SKM-1 treated with dmso at 0.1 percent for 144 hours (cell line): Measurements from ENCODE around the gene SPSB1.

Source experiments
- DNase-seq: peaks from one replicate; lab custom pipeline; 2025; ENCODE audit not compliant: unreplicated experiment; lab: John Stamatoyannopoulos, UW

The SPSB1 gene

DNA sequence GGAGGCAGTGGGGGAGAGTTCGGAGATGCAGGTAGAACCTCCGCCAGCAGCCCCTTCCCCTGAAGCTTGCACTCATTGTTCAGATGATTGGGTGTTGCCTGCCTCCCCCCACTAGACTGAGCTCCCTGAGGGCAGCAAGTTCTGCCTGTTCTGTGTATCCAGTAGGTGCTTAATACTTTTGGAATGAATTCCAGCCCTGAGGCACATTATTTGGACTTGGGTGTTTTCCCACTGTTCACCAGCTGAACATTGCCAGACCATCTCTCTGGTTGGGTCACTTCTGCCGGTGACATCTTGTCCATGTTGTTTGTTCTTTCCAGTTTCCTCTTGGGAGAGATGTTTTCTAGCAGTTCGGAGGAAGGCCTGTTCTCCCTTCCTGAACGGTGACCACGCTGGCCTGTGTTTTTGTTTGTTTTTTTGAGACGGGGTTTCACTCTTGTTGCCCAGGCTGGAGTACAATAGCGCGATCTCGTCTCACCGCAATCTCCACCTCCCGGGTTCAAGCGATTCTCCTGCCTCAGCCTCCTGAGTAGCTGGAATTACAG is 48.7 kb downstream of the SPSB1 start:
- DNase-seq, result no peak

DNA sequence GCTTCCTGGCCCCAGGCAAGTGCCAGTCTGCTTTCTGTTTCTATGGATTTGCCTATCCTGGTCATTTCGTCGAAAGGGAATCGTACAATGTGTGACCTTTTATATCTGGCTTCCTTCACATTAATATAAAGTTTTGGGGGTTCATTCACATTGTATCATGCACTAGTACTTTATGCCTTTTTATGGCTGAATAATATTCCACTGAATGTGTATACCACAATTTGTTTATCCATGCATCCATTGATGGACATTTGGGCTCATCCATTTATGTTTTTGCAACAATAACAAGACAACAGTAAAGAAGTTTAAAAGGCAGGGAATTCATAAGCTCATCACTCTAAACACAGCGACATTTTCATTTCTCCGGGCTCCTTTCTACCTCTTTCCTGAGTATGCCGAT is 50.6 kb downstream of the SPSB1 start:
- DNase-seq, result no peak

DNA sequence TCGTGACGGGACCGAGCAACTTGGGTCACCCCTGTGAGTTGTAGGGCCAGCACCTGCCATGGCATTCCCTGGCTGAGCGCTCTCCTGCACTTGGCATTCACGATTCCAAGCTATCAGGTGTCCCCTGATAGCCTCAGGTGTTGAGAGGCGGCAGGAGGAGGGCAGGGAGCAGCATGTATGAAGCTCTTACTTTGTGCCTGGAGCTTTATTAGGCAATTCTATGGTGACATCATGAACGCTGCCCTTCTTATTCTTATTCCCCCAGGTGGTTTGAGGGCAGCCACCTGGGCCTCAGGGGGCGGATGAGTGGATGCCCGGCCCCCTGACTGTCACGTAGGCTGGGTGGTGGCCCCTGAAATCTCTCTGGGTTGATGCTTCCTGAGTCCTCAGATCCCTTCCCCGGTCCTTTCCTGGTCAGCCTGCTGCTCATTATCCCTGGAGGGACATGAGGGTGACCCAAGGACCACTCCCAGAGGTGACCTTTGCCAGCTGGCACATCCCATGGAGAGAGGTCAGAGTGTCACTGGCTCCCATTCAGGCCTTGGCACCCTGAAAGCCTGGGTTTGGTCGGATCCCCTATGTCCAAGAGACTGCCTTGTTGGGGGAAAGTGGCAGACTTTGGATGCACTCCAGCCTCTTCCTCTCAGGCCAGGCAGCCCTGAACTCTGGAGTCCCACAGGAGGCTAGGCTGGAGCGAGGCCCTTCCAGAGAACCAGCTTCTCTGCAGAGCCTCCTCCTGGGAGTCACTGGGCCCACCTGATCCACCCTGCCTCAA is 51.9 kb downstream of the SPSB1 start:
- DNase-seq, result no peak

DNA sequence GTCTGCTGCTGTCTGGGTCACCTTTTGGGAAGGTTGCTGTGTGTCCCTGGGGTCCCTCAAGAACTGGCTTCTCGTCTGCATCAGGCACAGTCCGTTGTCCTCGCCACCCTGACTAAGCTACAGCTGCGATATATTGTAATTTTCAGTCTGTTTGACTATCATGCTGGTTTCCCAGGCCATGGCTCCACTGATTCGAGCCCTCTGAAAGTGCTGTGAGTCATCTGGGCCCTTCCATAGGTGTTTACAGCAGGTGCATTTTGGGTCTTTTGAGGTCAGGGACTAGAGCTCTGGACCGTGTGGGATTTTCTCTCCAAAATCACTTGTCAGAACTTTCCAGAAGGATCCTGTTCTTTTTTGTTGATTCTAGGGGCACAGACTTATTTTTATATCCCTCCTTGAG is 52.8 kb downstream of the SPSB1 start:
- DNase-seq, result no peak

GRCh38 chr1:9345922-9346321 is 53.2 kb downstream of the SPSB1 start:
- no peak for DNase-seq

GRCh38 chr1:9346566-9346965 is 53.9 kb downstream of the SPSB1 start:
- DNase-seq, result no peak

DNA sequence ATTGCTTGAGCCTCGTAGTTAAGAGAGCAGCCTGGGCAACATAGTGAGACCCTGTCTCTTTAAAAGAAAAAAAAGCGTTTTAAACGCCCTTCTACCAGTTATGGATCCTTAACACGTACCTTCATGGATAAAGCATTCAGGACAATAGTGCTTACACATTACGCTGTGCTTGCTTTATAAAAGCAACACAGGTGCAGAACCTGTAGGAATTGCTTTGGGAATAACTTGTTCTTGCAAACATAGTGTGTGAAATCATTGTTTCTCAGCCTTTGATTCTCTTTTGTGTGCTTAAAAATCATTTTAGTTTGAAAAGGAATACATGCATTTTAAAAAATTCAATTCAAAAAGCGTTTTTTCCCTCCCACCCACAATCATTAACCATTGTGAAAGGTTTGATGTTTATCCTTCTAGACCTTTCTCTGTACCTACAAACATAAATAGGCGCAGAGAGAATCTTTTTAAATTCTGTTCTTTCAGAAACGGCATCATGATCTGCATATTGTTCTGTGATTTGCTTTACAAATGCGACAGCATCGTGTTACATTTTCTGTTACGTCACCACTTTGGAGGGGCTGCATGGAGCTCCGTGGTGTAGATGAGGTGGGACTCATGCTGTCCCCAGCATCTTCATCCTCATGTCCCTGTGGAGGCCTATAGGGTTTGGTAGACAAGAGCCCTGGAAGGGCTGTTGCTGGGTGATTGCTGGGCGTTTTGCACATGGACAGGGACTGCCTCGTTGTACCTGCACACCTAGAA is 54.6 kb downstream of the SPSB1 start:
- DNase-seq, result no peak

- DNase-seq, result no peak
Observed at GRCh38 chr1:9349331-9349851, 56.7 kb downstream of the SPSB1 start.

- DNase-seq, result no peak
Observed at GRCh38 chr1:9350013-9350908, 57.6 kb downstream of the SPSB1 start.

GRCh38 chr1:9350960-9351359 is 58.3 kb downstream of the SPSB1 start:
- no peak for DNase-seq

- no peak for DNase-seq
Observed at GRCh38 chr1:9351654-9352271, 59.1 kb downstream of the SPSB1 start.

GRCh38 chr1:9352377-9353134 is 59.9 kb downstream of the SPSB1 start:
- no peak for DNase-seq

GRCh38 chr1:9355503-9355902 is 62.8 kb downstream of the SPSB1 start:
- no peak for DNase-seq

GRCh38 chr1:9356021-9356420 is 63.3 kb downstream of the SPSB1 start:
- no peak for DNase-seq

- DNase-seq, result no peak
Observed at GRCh38 chr1:9356829-9357466, 64.3 kb downstream of the SPSB1 start.

DNA sequence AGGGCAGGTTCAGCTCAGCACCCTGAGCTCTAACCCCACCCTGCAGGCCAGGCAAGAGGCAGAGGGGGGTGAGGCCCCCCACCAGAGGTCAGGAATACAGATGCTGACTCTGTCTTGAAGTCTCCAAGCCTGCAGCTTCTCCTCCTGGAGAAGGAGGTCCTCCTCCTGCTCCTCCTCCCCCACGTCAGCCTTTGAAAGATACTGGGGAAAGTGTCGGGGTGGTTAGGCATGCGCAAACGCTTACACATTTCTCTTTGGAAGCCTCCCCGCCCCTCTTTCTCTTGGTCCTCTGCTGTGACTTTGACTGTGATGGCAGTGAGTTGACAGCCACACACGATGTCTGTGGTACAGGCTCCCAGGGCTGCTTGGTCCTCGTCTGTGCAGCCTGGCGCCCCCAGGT is 65.3 kb downstream of the SPSB1 start:
- no peak for DNase-seq

GRCh38 chr1:9360371-9361064 is 67.8 kb downstream of the SPSB1 start:
- no peak for DNase-seq

GRCh38 chr1:9361630-9362260 is 69.1 kb downstream of the SPSB1 start:
- DNase-seq, result no peak
